ENCODE measurements around the gene CACNB2.

The CACNB2 gene

DNA sequence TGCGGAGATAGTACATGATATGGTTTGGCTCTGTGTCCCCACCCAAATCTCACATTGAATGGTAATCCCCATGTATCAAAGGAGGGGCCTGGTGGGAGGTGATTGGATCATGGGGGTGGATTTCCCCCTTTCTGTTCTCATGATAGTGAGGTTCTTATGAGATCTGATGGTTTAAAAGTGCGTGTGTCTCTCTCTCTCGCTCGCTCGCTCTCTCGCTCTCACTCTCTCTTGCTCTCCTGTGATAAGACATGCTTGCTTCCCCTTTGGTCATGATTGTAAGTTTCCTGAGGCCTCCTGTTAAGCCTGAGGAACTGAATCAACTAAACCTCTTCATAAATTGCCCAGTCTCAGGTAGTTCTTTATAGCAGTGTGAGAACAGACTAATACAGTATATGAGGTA is 339.3 kb downstream of the CACNB2 start:
- POLR2A ChIA-PET (ENCODE audit: low non-redundant PET) = no interaction called here
- TF ChIP-seq CTCF (conservative IDR thresholded peaks at IDR 0.05; ENCODE audit: low read depth) = no peak
- CTCF ChIA-PET = no interaction called here
- no peak overlapping the region for H3K27ac ChIP-seq
- no peak for DNase-seq (ENCODE audit: low spot score)

DNA sequence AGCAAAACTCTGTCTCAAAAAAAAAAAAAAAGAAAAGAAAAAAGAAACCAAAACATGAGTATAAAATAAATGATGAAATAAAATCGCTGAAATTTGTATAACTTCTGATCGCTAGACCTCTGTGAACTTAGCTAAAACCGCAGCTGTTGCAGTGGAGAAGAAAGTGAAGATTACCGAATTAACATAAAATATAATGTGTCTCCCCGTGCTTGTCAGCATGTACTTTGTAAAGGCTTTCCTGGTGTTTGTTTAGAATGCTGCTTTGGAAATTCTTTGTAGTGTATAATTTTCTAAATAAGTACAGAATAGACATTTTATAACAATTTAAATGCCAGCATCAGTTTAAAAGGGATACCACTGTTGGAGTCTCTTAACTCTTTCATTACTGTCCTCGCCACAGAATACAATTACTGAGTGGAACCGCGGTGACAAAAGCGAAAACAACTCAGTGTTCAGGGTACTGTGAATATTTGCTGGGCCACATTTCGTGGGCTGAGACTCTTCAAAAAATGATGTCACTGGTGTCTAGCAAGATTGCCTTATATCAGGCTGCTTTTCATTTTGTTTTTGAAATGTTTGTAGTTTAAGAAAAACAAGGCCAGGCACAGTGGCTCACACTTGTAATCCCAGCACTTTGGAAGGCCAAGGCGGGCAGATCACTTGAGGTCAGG is 343.4 kb downstream of the CACNB2 start:
- no peak for TF ChIP-seq CTCF (conservative IDR thresholded peaks at IDR 0.05; ENCODE audit: low read depth)
- DNase-seq (ENCODE audit: low spot score) = no peak
- CTCF ChIA-PET = interaction anchor here (0.7 kb wide), 1 partner anchor 18 kb away, joined by 3 read pairs; no protein-coding TSS in a partner anchor
- no peak overlapping the region for H3K27ac ChIP-seq
- POLR2A ChIA-PET (ENCODE audit: low non-redundant PET) = no interaction called here

DNA sequence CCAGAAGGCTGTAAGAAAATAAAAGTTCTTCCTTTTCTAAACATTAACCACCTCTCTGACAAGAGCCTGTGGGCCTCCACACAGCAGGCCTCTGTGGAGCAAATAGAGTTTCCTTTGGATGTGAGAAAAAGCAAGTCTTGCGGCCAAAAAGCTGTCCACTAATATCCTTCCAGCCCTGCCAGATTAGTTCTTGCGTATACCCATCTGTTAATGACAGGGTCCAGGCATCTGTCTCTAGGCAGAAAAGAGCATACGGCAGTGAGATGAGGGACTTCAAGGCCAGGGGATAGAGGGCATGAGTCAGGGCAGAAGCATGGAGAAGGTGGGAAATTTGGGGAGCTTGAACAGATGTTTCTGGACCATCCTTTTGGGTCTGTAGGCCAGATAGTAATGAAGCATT is 346.2 kb downstream of the CACNB2 start:
- no peak overlapping the region for H3K27ac ChIP-seq
- CTCF ChIA-PET = interaction anchor here (0.5 kb wide), 1 partner anchor 248 kb away, joined by 3 read pairs; no protein-coding TSS in a partner anchor
- DNase-seq (ENCODE audit: low spot score) = no peak
- no peak for TF ChIP-seq CTCF (conservative IDR thresholded peaks at IDR 0.05; ENCODE audit: low read depth)
- POLR2A ChIA-PET (ENCODE audit: low non-redundant PET) = no interaction called here

DNA sequence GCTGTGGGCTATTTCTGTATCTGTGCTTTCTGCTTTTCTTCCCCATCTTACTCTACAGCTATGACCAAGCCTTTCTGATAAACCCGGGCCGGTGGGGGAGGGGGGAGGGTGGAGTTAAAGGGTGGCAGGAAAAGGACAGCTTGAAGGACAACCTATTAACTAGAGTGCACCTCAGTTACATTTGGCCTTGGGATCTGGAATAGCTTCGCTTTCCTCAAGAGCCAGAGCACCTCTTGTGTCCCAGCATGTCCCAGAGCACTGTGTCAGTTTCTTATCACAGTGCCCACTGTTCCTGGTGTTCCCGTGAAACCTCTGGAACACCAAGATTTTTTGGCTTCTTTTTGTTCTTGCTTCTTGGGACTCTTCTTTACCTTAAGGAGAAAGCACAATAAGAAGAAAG is 350.5 kb downstream of the CACNB2 start:
- ChIA-PET POLR2A (ENCODE audit: low non-redundant PET) (interaction anchor here (0.6 kb wide), 1 partner anchor 197 kb away, joined by 3 read pairs; no protein-coding TSS in a partner anchor), CTCF (no interaction called here)
- DNase-seq (ENCODE audit: low spot score) = no peak
- H3K27ac ChIP-seq = no peak overlapping the region
- TF ChIP-seq CTCF (conservative IDR thresholded peaks at IDR 0.05; ENCODE audit: low read depth) = no peak

DNA sequence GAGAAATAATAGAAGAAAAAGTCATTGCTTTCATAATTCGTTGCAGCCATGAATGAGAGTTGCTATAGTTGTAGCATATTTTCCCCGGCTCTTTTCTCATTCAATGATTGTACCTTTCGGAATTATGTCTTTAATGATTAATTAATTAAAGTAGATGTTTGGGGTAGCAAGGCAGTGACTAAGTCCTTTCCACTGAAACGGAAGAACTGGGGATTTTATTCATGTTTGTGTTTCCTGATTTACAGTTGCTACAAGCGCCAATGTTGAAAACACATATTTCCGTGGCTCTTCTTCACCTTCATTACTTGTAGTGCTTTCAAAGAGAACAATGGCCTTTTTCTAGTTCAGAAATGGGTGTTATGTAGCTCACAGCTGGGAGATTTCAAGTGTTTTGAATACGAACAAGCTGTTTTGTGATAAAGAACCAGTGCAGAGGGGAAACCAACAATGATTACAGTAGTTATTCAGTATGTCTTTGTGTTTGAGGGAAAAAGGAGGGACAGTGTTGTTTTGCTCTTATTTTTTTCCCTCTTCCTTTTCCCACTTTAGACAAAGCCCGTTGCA is 357.7 kb downstream of the CACNB2 start:
- DNase-seq (ENCODE audit: low spot score) = no peak
- CTCF ChIA-PET = no interaction called here
- no peak for TF ChIP-seq CTCF (conservative IDR thresholded peaks at IDR 0.05; ENCODE audit: low read depth)
- POLR2A ChIA-PET (ENCODE audit: low non-redundant PET) = no interaction called here
- no peak overlapping the region for H3K27ac ChIP-seq

GRCh38 chr10:18498998-18499397 is 358.8 kb downstream of the CACNB2 start:
- no peak for DNase-seq (ENCODE audit: low spot score)
- no peak overlapping the region for H3K27ac ChIP-seq
- POLR2A ChIA-PET (ENCODE audit: low non-redundant PET) = no interaction called here
- TF ChIP-seq CTCF (conservative IDR thresholded peaks at IDR 0.05; ENCODE audit: low read depth) = no peak
- CTCF ChIA-PET = interaction anchor here (0.6 kb wide), 1 partner anchor 1371 kb away, joined by 3 read pairs; no protein-coding TSS in a partner anchor

All from RWPE1 (cell line).